CD8-positive, alpha-beta memory T cell (primary cell): ENCODE results near the gene HAGHL. TPM values are rescaled to one million over a fixed set of nuclear protein-coding genes. Genes with fewer than 3 reads are reported as not detected.
"Not testable (repeated sequence)": the region's sequence is repeated elsewhere in the genome, so short reads cannot be mapped to it uniquely, and the experiment has no call there.

Experiments used
- CTCF ChIA-PET: fragments of 350-600 bp; sonication (Branson Sonifier 250); formaldehyde crosslinking; loops from one replicate; lab custom pipeline; 2021; ENCODE audit warnings: antibody characterized with exemption; lab: Charles Lee
- POLR2A ChIA-PET: fragments of 350-600 bp; sonication (Branson Sonifier 250); formaldehyde crosslinking; loops from one replicate; lab custom pipeline; 2021; ENCODE audit warnings: antibody characterized with exemption; lab: Charles Lee
- DNase-seq, 5 donors: peaks; one replicate each; pipeline versions ENCODE4 v3.0.0 to v3.0.0-alpha.2; 2020 to 2022; ENCODE audit warnings: mixed read lengths in 1 of 5
- H3K27ac ChIP-seq: one replicate; pipeline ENCODE4 v1.7.0; 2013; ENCODE audit warnings: low read depth, mild to moderate bottlenecking, low read length, moderate library complexity
- H3K27me3 ChIP-seq: 2 replicates; pipeline ENCODE4 v1.7.0; 2013; ENCODE audit warnings: low read length, mild to moderate bottlenecking; ENCODE audit not compliant: insufficient read depth, poor library complexity, severe bottlenecking
- H3K36me3 ChIP-seq: 2 replicates; pipeline ENCODE4 v1.7.0; 2013; ENCODE audit warnings: mild to moderate bottlenecking, low read length, moderate library complexity; ENCODE audit not compliant: insufficient read depth
- H3K4me1 ChIP-seq: 2 replicates; pipeline ENCODE4 v1.7.0; 2013; ENCODE audit warnings: mild to moderate bottlenecking, low read length, moderate library complexity; ENCODE audit not compliant: insufficient read depth
- H3K4me3 ChIP-seq: 2 replicates; pipeline ENCODE4 v1.7.0; 2013; ENCODE audit warnings: mild to moderate bottlenecking, low read length
- H3K9me3 ChIP-seq: 2 replicates; pipeline ENCODE4 v1.7.0; 2013; ENCODE audit warnings: mild to moderate bottlenecking, low read length
- H3K27ac Mint-ChIP-seq, 8 donors: one replicate each; pipeline ENCODE4 v1.8.0; 2020 to 2021; ENCODE audit warnings: mixed read lengths in 8 of 8, mild to moderate bottlenecking in 6 of 8, inconsistent platforms in 3 of 8, moderate library complexity in 3 of 8
- H3K27me3 Mint-ChIP-seq, 2 donors: one replicate each; pipeline ENCODE4 v1.8.0; 2020 to 2021; ENCODE audit warnings: mixed read lengths in 2 of 2, mild to moderate bottlenecking in 1 of 2, moderate library complexity in 1 of 2
- H3K36me3 Mint-ChIP-seq, 3 donors: one replicate each; pipeline ENCODE4 v1.8.0; 2020 to 2021; ENCODE audit warnings: mixed read lengths in 3 of 3, inconsistent platforms in 1 of 3, mild to moderate bottlenecking in 1 of 3
- H3K4me1 Mint-ChIP-seq, 3 donors: one replicate each; pipeline ENCODE4 v1.8.0; 2020 to 2021; ENCODE audit warnings: mixed read lengths in 3 of 3, inconsistent platforms in 1 of 3, mild to moderate bottlenecking in 1 of 3
- H3K4me3 Mint-ChIP-seq, 7 donors: one replicate each; pipeline ENCODE4 v1.8.0; 2020 to 2021; ENCODE audit warnings: mixed read lengths in 7 of 7, mild to moderate bottlenecking in 6 of 7, moderate library complexity in 4 of 7, inconsistent platforms in 2 of 7
- H3K9me3 Mint-ChIP-seq, 5 donors: one replicate each; pipeline ENCODE4 v1.8.0; 2020 to 2022; ENCODE audit warnings: mixed read lengths in 5 of 5, mild to moderate bottlenecking in 3 of 5, moderate library complexity in 2 of 5, inconsistent platforms in 1 of 5
- polyA plus RNA-seq: library from polyadenylated mRNA; unstranded; fragments of 300-500 nt; fragmentation: Illumina TruSeq; gene quantifications from one replicate; pipeline ENCODE4 v1.2.3, GENCODE V29; 2021
- total RNA-seq, 2 experiments: library from RNA; stranded (reverse); gene quantifications; one replicate each; pipeline ENCODE4 v1.2.3, GENCODE V29; 2021

HAGHL gene
- total and polyA plus RNA-seq, 3 experiments from 2014 or later: 10.7 to 35.6 (median 31.5) TPM

GRCh38 chr16:684961-685696, 41.8 kb upstream of the HAGHL start:
- ChIA-PET POLR2A (interaction anchor here (0.8 to 1.4 kb wide), 3 partner anchors 10 to 40 kb away, joined by 3 to 8 read pairs (median 3); no protein-coding TSS in a partner anchor), CTCF (no interaction called here)
- no peak overlapping the region for H3K4me3 Mint-ChIP-seq

DNA sequence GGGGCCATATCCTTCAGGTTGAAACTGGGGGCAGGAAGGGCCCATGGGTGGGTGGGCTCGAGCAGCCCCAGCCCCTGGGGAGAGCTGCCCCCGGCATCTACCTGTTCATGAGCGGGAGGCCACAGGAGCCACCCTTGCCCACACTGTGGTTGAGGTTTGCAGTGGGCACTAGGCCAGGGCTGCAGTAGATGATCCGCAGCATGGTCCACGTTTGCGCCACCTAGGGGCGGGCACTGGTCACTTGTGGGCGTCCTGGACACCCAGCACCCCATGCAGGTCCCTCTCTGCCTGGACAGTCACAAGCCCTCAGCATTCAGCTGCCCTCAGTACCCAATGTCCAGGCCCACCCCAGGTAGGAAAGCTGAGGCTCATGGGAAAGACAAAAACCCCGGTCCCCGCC, 40.9 kb upstream of the HAGHL start:
- peaks cover 45% of the 10 kb centered on the region for H3K4me1 ChIP-seq
- Mint-ChIP-seq H3K27ac (peak overlapping the region in 2 of 8 donors; percentile 38 to 54), H3K4me3 (peak overlapping the region in 6 of 7 donors; percentile 5 to 55 (median 40)), H3K4me1 (peaks cover 18 to 65% (median 28%) of the 10 kb centered on the region in 3 donors), H3K36me3 (peaks cover 0 to 38% (median 3%) of the 10 kb centered on the region in 3 donors), H3K9me3 (no peaks in the 10 kb centered on the region), H3K27me3 (no peaks in the 10 kb centered on the region)
- no peak overlapping the region for H3K4me3 ChIP-seq
- peaks cover 8% of the 10 kb centered on the region for H3K36me3 ChIP-seq
- H3K9me3 ChIP-seq: no peaks in the 10 kb centered on the region
- H3K27ac ChIP-seq: no peak overlapping the region
- no peak for DNase-seq
- POLR2A ChIA-PET: interaction anchor here (1.4 kb wide), 1 partner anchor 18 kb away, joined by 4 read pairs; the partner anchor contains the start of gene RHOT2
- CTCF ChIA-PET: no interaction called here
- H3K27me3 ChIP-seq: no peaks in the 10 kb centered on the region

More at GRCh38 chr16:684961-685696, 41.8 kb upstream of the HAGHL start:
- no peak for DNase-seq
- no peaks in the 10 kb centered on the region for H3K27me3 Mint-ChIP-seq
- peaks cover 0 to 39% (median 3%) of the 10 kb centered on the region in 3 donors for H3K36me3 Mint-ChIP-seq
- Histone ChIP-seq H3K36me3 (peaks cover 8% of the 10 kb centered on the region), H3K4me3 (no peak overlapping the region), H3K27me3 (no peaks in the 10 kb centered on the region), H3K27ac (no peak overlapping the region), H3K4me1 (peaks cover 47% of the 10 kb centered on the region), H3K9me3 (no peaks in the 10 kb centered on the region)
- H3K4me1 Mint-ChIP-seq: peaks cover 9 to 61% (median 24%) of the 10 kb centered on the region in 3 donors
- H3K9me3 Mint-ChIP-seq: no peaks in the 10 kb centered on the region
- H3K27ac Mint-ChIP-seq: peak overlapping the region in 1 of 8 donors; percentile 46

DNA sequence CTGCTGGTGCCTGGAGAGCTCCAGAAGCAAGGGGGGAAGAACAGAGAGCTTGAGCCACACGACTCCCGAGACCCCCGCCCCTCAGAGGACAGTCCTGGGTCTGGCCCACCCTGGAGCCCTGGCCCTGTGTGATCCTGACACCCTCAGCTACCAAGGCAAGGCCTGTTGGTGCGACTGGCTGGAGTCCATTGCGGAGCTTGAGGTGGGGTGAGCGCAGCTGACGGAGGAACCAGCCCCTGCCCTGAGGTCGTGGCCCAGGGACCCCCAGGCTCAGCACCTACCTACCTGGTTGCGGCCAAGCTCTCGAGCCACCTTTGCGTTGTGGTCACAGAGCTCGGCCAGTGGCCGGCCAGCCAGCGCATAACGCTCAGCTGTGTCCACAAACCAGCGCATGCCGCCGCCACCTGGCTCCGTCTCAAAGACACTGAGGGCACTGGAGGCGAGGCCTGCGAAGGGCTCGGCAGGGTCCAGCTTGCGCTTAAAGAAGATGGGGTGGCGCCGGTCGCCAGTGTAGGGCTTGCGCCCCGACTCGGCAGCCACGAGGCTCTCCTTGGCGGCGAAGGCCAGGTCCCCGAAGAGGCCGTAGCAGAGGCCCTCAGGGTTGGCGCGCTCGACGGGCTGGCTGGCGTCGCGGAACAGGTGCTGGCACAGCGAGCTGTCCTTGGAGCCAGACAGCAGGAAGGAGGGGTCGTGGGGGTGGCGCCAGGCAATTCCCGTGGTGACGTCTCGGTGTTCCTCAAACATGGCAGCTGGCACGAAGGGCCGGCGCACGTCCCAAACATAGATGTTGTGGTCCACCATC, 40.2 kb upstream of the HAGHL start:
- no peak for DNase-seq
- no peaks in the 10 kb centered on the region for H3K9me3 ChIP-seq
- no peak overlapping the region for H3K27ac ChIP-seq
- ChIA-PET POLR2A (interaction anchor here (0.6 to 1.4 kb wide), 2 partner anchors 12 to 19 kb away, joined by 4 to 6 read pairs; partner anchors contain the start of gene RHOT2), CTCF (interaction anchor here (1.5 kb wide), 1 partner anchor 19 kb away, joined by 3 read pairs; the partner anchor contains the start of gene RHOT2)
- H3K4me1 ChIP-seq: peaks cover 38% of the 10 kb centered on the region
- H3K27me3 ChIP-seq: no peaks in the 10 kb centered on the region
- peak overlapping the region in 1 of 8 donors; percentile 51 for H3K27ac Mint-ChIP-seq
- H3K27me3 Mint-ChIP-seq: no peaks in the 10 kb centered on the region
- peaks cover 5% of the 10 kb centered on the region for H3K36me3 ChIP-seq
- no peaks in the 10 kb centered on the region for H3K9me3 Mint-ChIP-seq
- H3K4me3 Mint-ChIP-seq: peak overlapping the region in 2 of 7 donors; percentile 18 to 42
- H3K4me1 Mint-ChIP-seq: peaks cover 17 to 62% (median 24%) of the 10 kb centered on the region in 3 donors
- H3K36me3 Mint-ChIP-seq: peaks cover 0 to 31% (median 3%) of the 10 kb centered on the region in 3 donors
- no peak overlapping the region for H3K4me3 ChIP-seq

- no peaks in the 10 kb centered on the region for H3K36me3 ChIP-seq
- no peaks in the 10 kb centered on the region for H3K27me3 ChIP-seq
- peaks cover 33% of the 10 kb centered on the region for H3K4me1 ChIP-seq
- ChIA-PET POLR2A (no interaction called here), CTCF (interaction anchor here (1.5 kb wide), 1 partner anchor 19 kb away, joined by 3 read pairs; the partner anchor contains the start of gene RHOT2)
- no peak for DNase-seq
- H3K27ac ChIP-seq: no peak overlapping the region
- Mint-ChIP-seq H3K4me1 (peaks cover 19 to 54% (median 23%) of the 10 kb centered on the region in 3 donors), H3K36me3 (peaks cover 0 to 23% (median 1%) of the 10 kb centered on the region in 3 donors), H3K27me3 (no peaks in the 10 kb centered on the region), H3K27ac (no peak overlapping the region), H3K4me3 (peak overlapping the region in 2 of 7 donors; percentile 32 to 42), H3K9me3 (no peaks in the 10 kb centered on the region)
- no peaks in the 10 kb centered on the region for H3K9me3 ChIP-seq
- no peak overlapping the region for H3K4me3 ChIP-seq
Measured at GRCh38 chr16:687499-687898, 39.4 kb upstream of the HAGHL start.

DNA sequence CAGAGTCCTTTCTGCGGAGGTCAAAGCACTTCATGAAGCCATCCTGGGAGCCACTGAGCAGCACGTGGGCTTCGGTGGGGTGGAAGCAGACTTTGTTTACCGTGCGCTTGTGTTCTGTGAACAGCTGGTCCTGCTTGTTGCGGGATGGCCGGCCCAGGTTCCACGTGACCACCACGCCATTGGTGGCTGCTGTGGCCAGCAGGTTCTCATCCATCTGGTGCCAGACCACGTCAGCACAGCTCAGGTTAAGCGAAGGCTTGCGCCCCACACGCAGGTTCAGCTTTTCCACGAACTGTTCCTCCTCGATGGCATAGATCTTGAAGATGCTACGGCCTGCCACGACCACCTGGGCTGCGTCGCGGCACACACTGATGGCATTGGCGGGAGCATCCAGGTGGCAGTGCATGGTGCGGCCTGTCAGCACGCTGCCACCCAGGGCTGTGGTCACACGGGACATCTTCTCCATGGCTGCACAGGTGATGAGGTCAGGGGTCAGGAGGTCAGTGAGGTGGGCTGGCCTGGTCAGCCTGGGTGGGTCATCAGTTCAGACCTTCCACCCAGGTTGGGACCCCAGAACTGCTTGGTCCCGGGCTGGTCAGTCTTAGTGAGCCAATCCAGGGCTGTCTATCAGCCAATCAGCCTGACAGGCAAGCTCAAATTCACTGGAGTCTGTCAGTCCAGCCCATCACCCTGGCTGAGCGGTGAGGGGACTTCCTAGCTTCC, 37.6 kb upstream of the HAGHL start:
- ChIA-PET CTCF (interaction anchor here (1.6 kb wide), 2 partner anchors 9 to 23 kb away, joined by 3 to 7 read pairs; partner anchors contain the start of gene STUB1), POLR2A (interaction anchor here (0.7 to 2.0 kb wide), 5 partner anchors 8 to 53 kb away, joined by 3 to 12 read pairs (median 4); partner anchors contain the start of genes ANTKMT, HAGHL and METTL26)
- H3K27me3 ChIP-seq: no peaks in the 10 kb centered on the region
- Mint-ChIP-seq H3K36me3 (peaks cover 0 to 11% (median 0%) of the 10 kb centered on the region in 3 donors), H3K9me3 (no peaks in the 10 kb centered on the region), H3K4me3 (peak overlapping the region; percentile 87 to 97 (median 90)), H3K27ac (peak overlapping the region in 7 of 8 donors; percentile 79 to 96 (median 92)), H3K27me3 (peaks cover 0 to 1% of the 10 kb centered on the region in 2 donors), H3K4me1 (peaks cover 19 to 43% (median 23%) of the 10 kb centered on the region in 3 donors)
- DNase-seq: no peak
- no peaks in the 10 kb centered on the region for H3K36me3 ChIP-seq
- H3K4me3 ChIP-seq: peak overlapping the region; percentile 96
- H3K4me1 ChIP-seq: peaks cover 25% of the 10 kb centered on the region
- no peaks in the 10 kb centered on the region for H3K9me3 ChIP-seq
- H3K27ac ChIP-seq: peak overlapping the region; percentile 89

DNA sequence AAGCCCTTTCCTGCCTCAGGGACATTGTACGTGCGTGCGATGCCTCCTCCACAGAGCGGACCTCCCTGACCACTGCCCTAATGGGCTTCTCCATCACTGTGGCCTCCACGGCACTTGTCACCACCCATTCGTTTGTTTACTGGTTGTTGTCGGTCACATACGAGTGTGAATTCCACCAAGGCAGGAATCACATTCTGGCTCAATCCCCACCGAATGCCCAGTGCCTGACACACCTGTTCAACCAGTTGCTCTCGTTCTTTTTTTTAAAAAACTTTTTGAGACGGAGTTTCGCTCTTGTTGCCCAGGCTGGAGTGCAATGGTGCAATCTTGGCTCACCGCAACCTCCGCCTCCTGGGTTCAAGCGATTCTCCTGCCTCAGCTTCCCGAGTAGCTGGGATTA, 35.7 kb upstream of the HAGHL start:
- Mint-ChIP-seq H3K4me3 (peak overlapping the region in 6 of 7 donors; percentile 57 to 96 (median 88)), H3K4me1 (peaks cover 26 to 45% (median 28%) of the 10 kb centered on the region in 3 donors), H3K36me3 (peaks cover 0 to 11% (median 0%) of the 10 kb centered on the region in 3 donors), H3K27ac (peak overlapping the region in 4 of 8 donors; percentile 79 to 95 (median 88))
- H3K9me3 ChIP-seq, H3K27me3 ChIP-seq, CTCF ChIA-PET, DNase-seq, H3K4me3 ChIP-seq, H3K27me3 Mint-ChIP-seq, H3K36me3 ChIP-seq, H3K27ac ChIP-seq, H3K9me3 Mint-ChIP-seq: not testable (repeated sequence)
- POLR2A ChIA-PET: interaction anchor here (2.0 kb wide), 1 partner anchor 30 kb away, joined by 12 read pairs; the partner anchor contains the start of gene ANTKMT
- H3K4me1 ChIP-seq: peaks cover 26% of the 10 kb centered on the region
